K562 (cell line): ENCODE measurements around the gene SPEM3. TPM values are rescaled to one million over a fixed set of nuclear protein-coding genes. Genes with fewer than 3 reads are reported as not detected.
A peak's percentile ranks its signal among the peaks of the same experiment; 100 is the strongest.

Source experiments
- BCLAF1 ChIP-seq, 2 experiments: fragments of 450-650 bp in 1 of 2; IDR thresholded peaks; 2 replicates each; pipeline ENCODE4 v1.6.1; 2011 to 2017; ENCODE audit warnings: low read depth in 2 of 2, antibody characterized with exemption in 1 of 2, borderline replicate concordance in 1 of 2, low read length in 1 of 2, mild to moderate bottlenecking in 1 of 2, mixed read lengths in 1 of 2; ENCODE audit not compliant: control insufficient read depth in 1 of 2
- CBX3 ChIP-seq, 2 experiments: IDR thresholded peaks; 1 replicate in 1 of 2; 2 replicates in 1 of 2; pipeline ENCODE4 v1.6.1; 2012; ENCODE audit warnings: inconsistent platforms in 2 of 2, low read length in 2 of 2, borderline replicate concordance in 1 of 2, control low read depth in 1 of 2
- FOS ChIP-seq: IDR thresholded peaks from 3 replicates; pipeline ENCODE4 v1.6.1; 2011; ENCODE audit not compliant: insufficient read length; ENCODE audit errors: extremely low read depth
- FOXK1 ChIP-seq: sonication (generic); formaldehyde crosslinking; IDR thresholded peaks from 2 replicates; pipeline ENCODE4 v1.8.0; 2022; ENCODE audit warnings: missing genetic modification reagents, mild to moderate bottlenecking, borderline replicate concordance
- HNRNPK ChIP-seq: fragments of 200-400 bp; formaldehyde crosslinking; IDR thresholded peaks from one replicate; pipeline ENCODE4 v1.6.1; 2018; ENCODE audit warnings: mild to moderate bottlenecking, low read depth, low read length; ENCODE audit not compliant: poor library complexity, severe bottlenecking
- KAT7 ChIP-seq: sonication (generic); formaldehyde crosslinking; IDR thresholded peaks from 2 replicates; pipeline ENCODE4 v1.8.0; 2022; ENCODE audit warnings: missing genetic modification reagents, mild to moderate bottlenecking, borderline replicate concordance
- KDM1A ChIP-seq, 2 experiments: fragments of 450-650 bp; IDR thresholded peaks; 2 replicates each; pipeline ENCODE4 v1.6.1; 2016; ENCODE audit warnings: mild to moderate bottlenecking in 2 of 2
- NBN ChIP-seq: fragments of 450-650 bp; IDR thresholded peaks from 2 replicates; pipeline ENCODE4 v1.6.1; 2016; ENCODE audit warnings: low read depth, mild to moderate bottlenecking
- NCOR1 ChIP-seq: fragments of 450-650 bp; IDR thresholded peaks from 2 replicates; pipeline ENCODE4 v1.6.1; 2016; ENCODE audit warnings: mild to moderate bottlenecking, moderate library complexity
- POLR2AphosphoS2 ChIP-seq: IDR thresholded peaks from 2 replicates; pipeline ENCODE4 v1.6.1; 2012; ENCODE audit warnings: low read length, improper control_type of control experiment
- PYGO2 ChIP-seq: fragments of 450-650 bp; IDR thresholded peaks from 2 replicates; pipeline ENCODE4 v1.6.1; 2016; ENCODE audit warnings: mild to moderate bottlenecking, missing genetic modification characterization, moderate library complexity, missing compliant biosample characterization
- RFX5 ChIP-seq: IDR thresholded peaks from 2 replicates; pipeline ENCODE4 v1.6.1; 2011; ENCODE audit warnings: low read depth, mild to moderate bottlenecking, improper control_type of control experiment, low read length
- SIX5 ChIP-seq, 2 experiments: IDR thresholded peaks; 2 replicates each; pipeline ENCODE4 v1.6.1; 2011; ENCODE audit warnings: low read length in 2 of 2, borderline replicate concordance in 1 of 2, low read depth in 1 of 2, mild to moderate bottlenecking in 1 of 2, moderate library complexity in 1 of 2; ENCODE audit not compliant: insufficient read depth in 1 of 2
- TSHZ1 ChIP-seq: fragments of 250-450 bp; sonication (Bioruptor Pico); IDR thresholded peaks from 2 replicates; pipeline ENCODE4 v1.4.0; 2020; ENCODE audit warnings: mild to moderate bottlenecking, moderate library complexity
- ZNF124 ChIP-seq: sonication (generic); formaldehyde crosslinking; IDR thresholded peaks from 2 replicates; pipeline ENCODE4 v1.8.1; 2022; ENCODE audit warnings: missing genetic modification reagents
- ZNF23 ChIP-seq: fragments of 250-450 bp; sonication (Bioruptor Pico); IDR thresholded peaks from 2 replicates; pipeline ENCODE4 v1.4.0; 2020; ENCODE audit warnings: mild to moderate bottlenecking
- ZNF354B ChIP-seq: fragments of 250-450 bp; sonication (Bioruptor Pico); IDR thresholded peaks from 2 replicates; pipeline ENCODE4 v1.4.0; 2020
- ZNF41 ChIP-seq: fragments of 250-450 bp; sonication (Bioruptor Pico); conservative IDR thresholded peaks from 2 replicates; pipeline ENCODE4 v1.4.0; 2020; ENCODE audit warnings: mild to moderate bottlenecking
- ZNF57 ChIP-seq: fragments of 450-650 bp; formaldehyde crosslinking; IDR thresholded peaks from 2 replicates; pipeline ENCODE4 v1.4.0; 2020; ENCODE audit warnings: mild to moderate bottlenecking, moderate library complexity
- ZNF75A ChIP-seq: fragments of 450-650 bp; formaldehyde crosslinking; IDR thresholded peaks from 2 replicates; pipeline ENCODE4 v1.4.0; 2020; ENCODE audit warnings: mild to moderate bottlenecking
- ZNF766 ChIP-seq: fragments of 200-800 bp; sonication (Bioruptor generic); conservative IDR thresholded peaks from 2 replicates; pipeline ENCODE4 v1.6.1; 2016; ENCODE audit warnings: missing genetic modification characterization, missing compliant biosample characterization
- polyA plus RNA-seq, 8 experiments: library from polyadenylated mRNA; depleted of rRNA in 4 of 8; stranded (reverse) in 5 of 8; unstranded in 3 of 8; fragments of >200 nt; fragmentation: Nextera tagmentation in 2 of 8; fragmentation: Illumina TruSeq in 1 of 8; extraction: Ambion mirVana in 2 of 8; extraction: Trizol in 1 of 8; gene quantifications; 2 replicates each; pipeline versions ENCODE4 v1.2.1 to v1.2.3, GENCODE V29; 2011 to 2014; ENCODE audit warnings: inconsistent platforms in 1 of 8, missing spikeins in 1 of 8
- total RNA-seq, 7 experiments: library from RNA; depleted of rRNA in 6 of 7; stranded (reverse); fragments of >200 nt in 6 of 7; fragmentation: Illumina TruSeq in 2 of 7; extraction: Trizol in 2 of 7; gene quantifications; 2 replicates each; pipeline versions ENCODE4 v1.2.1 to v1.2.3, GENCODE V29; 2011 to 2021; ENCODE audit warnings: low replicate concordance in 1 of 7

SPEM3 gene
- total and polyA plus RNA-seq, 9 of the 15 experiments (the other 6 are each of a cell fraction or from before 2014, with no cell fraction given) = not detected

- no peak for TF ChIP-seq ZNF124 (CRISPR knock-in tag)
- TF ChIP-seq ZNF57 (CRISPR knock-in tag) = no peak
- TF ChIP-seq FOXK1 (CRISPR knock-in tag) = no peak
- TF ChIP-seq NCOR1 = no peak
- no peak for TF ChIP-seq KDM1A (IDR thresholded peaks at IDR 0.05)
- TF ChIP-seq RFX5 = no peak
- TF ChIP-seq PYGO2 = no peak
- TF ChIP-seq FOS = no peak
- TF ChIP-seq CBX3 (IDR thresholded peaks at IDR 0.05; ENCODE audit: borderline replicate concordance in 1 of 2, low read length in 2 of 2) = no peak
- no peak for TF ChIP-seq NBN
- TF ChIP-seq ZNF23 (CRISPR knock-in tag) = no peak
- TF ChIP-seq BCLAF1 (IDR thresholded peaks at IDR 0.05; ENCODE audit: borderline replicate concordance in 1 of 2, control insufficient read depth in 1 of 2, low read depth in 2 of 2, low read length in 1 of 2) = no peak
- TF ChIP-seq ZNF75A = no peak
- no peak for TF ChIP-seq TSHZ1 (CRISPR knock-in tag)
- no peak for TF ChIP-seq ZNF766
- TF ChIP-seq KAT7 (CRISPR knock-in tag) = 0 out of 2 replicates have a peak, but pooled peaks have one; percentile 44
- TF ChIP-seq SIX5 (IDR thresholded peaks at IDR 0.05; ENCODE audit: borderline replicate concordance in 1 of 2, insufficient read depth in 1 of 2, low read depth in 1 of 2, low read length in 2 of 2) = no peak
- no peak for TF ChIP-seq ZNF354B
- TF ChIP-seq HNRNPK = no peak
- TF ChIP-seq ZNF41 (CRISPR knock-in tag) = no peak
- no peak for TF ChIP-seq POLR2AphosphoS2
Observed at GRCh38 chr17:7435676-7436555, 7.3 kb downstream of the SPEM3 start (continued).
